ENCODE results near the gene NINJ1.
"Not testable (repeated sequence)": the region's sequence is repeated elsewhere in the genome, so short reads cannot be mapped to it uniquely, and the experiment has no call there.

Gene NINJ1

DNA sequence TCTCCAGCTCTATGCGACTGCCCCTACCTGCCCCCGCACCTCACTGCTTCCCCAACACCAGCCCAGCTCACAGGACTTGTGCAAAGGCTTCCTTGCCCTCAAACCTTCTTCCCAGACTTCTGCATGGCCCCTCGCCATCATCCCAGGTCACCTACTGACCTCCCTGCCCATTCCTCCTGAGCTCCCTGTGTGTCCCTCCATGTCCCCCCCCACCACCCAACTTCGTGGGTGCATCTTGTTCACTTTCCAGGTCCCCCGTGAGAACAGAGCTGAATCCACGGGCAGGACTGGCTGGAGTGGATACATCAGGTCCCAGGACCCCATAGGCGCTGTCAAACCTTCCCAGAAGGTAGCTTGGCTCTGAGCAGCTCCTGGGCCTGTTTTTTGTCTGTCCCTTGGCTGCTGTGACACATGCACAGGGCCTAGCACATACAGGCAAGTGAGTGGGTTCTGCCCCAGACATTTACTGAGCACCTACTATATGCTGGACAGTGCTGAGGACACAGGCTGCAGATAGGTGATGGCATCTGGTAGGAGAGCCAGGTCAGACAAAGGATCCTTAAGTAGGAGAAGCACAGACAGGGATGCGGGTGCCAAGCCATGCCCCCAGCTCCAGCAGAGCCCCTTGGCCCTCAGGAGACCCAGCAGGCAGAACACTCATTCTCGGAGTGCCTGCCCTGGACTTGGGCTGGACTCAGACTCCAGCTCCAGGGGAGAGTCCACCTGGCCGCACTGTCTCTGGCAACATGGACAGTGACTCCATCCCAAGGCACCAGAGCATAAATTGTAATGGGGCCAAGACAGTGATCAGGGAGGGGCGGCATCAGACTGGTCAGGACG, 15.0 kb downstream of the NINJ1 start:
- DNase-seq, result no peak

DNA sequence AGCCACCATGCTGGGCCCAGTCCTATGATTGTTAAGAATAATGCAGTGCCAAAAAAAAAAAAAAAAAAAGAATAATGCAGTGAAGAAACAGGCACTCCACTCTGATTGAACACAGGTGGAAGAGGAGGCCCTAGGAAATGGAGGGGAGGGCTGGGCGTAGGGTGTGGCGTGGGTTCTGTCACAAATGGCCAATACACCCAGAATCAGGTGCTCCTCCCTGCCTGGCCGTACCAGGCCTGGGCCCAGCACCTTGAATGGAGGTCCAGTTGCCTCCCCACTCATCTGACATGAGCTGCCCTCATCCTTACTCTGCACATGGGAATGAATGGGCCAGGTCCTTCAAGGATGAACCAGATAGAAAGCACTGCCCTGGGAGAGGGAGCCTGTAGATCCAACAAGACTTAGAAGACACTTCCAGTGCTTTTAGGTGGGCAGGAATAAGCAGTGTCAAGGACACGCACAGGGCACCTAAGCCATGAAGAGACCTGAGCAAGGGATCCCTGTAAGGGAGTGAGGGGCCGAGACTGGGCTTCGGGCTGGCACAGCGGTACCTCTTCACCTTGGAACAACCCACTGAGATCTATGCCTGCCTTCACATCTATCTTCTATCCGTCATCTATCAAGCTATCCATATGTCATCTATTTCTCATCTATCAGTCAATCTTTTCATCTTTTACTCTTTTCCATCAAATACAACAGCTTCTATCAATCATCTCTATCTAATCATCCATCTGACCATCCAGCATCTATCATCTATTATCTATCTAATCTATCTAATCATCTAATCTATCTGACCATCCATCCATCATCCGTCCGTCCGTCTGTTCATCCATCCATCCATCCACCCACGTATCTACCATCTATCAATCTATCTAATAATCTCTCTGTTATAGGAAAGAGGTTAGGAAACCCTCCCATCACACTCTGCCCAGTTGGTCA, 15.9 kb downstream of the NINJ1 start:
- no peak for DNase-seq

DNA sequence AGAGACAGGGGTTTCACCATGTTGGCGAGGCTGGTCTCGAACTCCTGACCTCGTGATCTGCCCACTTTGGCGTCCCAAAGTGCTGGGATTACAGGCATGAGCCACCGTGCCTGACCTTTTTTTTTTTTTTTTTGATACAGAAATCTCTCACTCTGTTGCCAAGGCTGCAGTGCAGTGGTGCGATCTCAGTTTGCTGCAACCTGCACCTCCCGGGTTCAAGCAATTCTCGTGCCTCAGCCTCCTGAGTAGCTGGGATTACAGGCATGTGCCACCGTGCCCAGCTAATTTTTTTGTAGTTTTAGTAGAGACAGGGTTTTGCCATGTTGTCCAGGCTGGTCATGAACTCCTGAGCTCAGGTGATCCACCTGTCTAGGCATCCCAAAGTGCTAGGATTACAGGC, 16.5 kb downstream of the NINJ1 start:
- DNase-seq, result not testable (repeated sequence)

DNA sequence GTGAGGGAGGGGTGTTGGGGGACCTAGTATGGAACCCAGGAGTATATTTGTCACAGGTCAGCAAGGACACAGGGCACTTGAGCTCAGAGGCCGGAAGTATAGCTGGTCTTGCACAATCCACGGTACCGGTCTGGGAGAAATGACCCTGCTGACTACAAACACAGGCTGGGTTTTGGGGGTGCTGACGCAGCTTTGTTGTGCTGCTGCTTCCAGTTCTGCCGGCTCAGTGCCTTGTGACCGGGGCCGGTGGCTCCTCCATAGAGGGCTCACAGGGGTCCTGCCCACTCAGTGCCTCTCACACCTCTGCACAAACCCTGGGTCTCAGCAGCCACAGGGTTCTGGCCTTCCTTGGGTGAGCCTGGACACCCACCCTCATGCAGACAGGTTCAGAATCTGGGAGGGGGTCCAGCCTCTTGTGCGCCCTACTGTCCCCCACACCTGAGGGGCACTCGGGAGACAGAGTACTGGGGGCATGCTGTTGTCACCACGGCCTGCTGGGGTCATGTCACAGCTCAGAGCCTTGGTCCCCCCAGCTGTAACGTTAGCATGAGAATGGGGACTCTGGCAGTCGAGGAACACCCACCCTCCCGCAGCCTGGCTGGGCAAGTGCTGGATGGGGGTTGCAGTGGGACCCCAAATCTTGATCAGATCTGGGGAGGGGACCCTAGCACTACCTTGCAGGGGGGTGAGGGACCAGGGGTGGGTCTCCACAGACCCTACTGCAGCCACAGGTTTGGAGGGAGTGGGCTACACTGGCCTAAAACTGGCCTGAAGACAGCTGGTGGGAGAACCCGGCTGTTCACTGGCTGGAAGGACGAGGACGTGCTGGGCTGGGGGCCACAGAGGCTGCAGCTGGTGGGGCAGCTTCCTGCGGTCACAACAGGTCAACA, 17.7 kb downstream of the NINJ1 start:
- DNase-seq, result no peak

DNA sequence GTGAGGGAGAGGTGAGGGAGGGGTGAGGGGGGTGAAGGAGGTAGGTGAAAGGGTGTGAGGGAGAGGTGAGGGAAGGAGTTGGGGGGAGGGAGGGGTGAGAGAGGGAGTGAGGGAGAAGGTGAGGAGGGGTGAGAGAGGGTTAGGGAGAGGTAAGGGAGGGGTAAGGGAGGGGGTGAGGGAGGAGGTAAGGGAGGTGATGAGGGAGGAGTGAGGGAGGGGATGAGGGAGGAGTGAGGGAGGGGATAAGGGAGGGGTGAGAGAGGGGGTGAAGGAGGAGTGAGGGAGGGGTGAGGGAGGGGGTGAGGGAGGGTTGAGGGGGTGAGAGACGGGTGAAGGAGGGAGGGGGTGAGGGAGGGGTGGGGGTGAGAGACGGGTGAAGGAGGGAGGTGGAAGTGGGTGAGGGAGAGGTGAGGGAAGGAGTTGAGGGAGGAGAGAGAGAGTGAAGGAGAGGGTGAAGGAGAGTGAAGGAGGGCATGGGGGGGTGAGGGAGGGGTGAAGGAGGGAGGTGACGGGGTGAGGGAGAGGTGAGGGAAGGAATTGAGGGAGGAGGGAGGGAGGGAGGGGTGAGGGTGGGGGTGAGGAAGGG, 18.5 kb downstream of the NINJ1 start:
- no peak for DNase-seq

DNA sequence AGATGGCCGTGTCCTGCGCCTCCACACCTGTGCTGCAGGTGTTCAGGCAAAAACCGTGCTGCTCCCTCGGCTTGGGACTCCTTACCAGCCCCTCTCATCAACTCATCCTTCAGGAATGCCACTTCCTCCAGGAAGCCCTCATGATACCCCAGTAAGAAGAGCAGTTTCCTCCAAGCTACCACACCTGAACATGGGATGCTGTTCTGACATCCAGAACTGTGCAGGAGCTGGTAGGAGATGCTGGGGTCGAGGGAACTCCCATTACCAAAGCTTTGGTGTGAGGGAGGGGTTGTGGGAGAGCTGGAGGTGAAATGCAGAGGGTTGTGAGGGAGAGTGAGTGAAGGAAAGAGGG, 19.1 kb downstream of the NINJ1 start:
- DNase-seq, result no peak

DNA sequence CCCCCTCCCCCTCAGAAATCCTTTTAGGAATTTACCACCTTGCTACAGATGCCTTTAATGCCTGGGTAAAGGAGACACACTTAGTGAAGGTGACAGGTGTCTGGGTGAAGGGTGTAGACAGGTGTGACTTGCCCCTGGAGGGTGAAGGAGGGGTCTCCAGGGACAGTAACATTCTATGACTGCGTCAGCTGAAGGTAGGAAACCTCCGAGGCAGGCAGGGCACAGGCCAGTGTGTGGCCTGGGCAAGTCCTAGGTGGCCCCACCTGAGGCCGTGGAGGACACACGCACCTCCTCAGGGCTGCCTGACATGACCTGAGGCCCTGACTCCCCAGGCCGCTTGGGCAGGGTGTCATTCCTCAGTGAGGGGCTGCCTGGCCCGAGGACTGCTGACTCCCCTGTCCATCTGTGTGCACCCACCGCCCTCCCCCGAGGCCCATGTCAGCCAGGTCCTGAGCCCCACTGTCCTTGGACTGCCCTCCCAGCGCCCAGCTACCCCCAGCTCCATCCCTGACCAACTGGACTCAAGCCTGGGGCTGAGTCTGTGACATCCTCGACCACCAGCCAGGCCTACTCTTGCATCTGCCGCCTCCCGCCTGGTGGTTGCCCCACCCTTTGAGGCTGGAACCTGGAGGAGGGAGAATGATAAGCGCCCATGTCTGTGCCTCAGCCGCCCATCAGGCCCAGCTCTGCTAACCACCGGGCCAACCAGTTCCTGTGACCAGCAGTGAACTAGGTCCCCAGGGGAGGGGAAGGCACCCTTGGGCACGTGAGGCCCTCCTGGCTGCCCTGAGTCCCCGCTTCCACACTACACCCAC, 19.7 kb downstream of the NINJ1 start:
- DNase-seq, result no peak

DNA sequence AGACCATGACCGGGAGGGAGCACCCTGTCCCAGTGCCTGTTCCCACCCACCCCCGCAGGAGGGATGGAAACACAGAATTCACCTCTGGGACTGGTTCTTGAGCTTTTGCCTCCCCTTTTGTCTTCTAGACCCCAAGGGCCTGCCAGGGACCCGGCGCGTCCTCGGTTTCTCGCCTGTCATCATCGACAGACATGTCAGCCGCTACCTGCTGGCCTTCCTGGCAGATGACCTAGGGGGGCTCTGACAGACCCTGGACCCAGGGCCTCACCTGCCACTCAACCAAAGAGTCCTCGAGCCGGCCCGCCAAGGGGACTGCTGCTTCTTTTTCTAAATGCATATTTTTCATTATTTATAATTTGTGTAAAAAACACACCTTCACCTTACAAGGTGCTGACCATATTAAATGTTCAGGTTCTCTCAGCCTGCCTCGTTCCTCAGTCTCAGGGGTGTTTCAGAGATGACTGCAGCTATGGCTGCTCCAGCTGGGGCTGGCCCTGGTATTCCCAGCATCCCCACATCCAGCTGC, 21.1 kb downstream of the NINJ1 start:
- no peak for DNase-seq

DNA sequence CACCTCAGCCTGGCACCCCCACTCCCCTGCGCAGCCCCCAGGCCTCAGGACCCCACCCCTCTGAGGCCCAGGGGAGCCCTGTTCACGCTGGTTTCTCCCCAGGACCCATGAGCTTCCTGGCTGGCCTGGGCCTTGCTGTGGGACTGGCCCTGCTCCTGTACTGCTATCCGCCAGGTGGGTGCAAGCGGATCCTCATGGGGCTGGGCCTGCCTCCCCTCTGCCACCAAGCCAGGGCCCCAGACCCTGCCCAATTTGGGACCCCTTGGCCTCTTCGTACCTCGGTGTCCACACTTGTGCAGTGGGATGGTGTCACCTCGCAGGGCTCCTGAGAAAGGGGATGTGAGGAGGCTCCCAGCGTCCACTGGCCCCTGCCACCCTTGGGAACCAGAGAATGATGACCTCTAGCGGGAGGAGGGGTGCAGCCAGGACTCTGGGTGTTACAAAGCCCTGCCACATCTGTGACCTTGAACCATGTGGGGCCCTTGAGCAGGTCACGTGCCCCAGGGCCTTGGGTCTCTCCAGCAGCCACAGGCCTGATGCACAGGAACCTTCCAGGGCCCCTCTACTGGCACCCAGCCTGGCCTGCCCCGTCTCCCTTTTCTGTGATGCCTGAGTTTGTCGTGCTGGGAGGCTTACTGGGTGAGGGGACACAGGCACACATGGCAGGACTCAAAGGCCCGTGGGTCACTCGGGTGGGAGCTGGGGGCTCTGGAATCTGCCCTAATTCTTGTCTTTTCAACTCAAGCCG, 21.8 kb downstream of the NINJ1 start:
- DNase-seq, result no peak

DNA sequence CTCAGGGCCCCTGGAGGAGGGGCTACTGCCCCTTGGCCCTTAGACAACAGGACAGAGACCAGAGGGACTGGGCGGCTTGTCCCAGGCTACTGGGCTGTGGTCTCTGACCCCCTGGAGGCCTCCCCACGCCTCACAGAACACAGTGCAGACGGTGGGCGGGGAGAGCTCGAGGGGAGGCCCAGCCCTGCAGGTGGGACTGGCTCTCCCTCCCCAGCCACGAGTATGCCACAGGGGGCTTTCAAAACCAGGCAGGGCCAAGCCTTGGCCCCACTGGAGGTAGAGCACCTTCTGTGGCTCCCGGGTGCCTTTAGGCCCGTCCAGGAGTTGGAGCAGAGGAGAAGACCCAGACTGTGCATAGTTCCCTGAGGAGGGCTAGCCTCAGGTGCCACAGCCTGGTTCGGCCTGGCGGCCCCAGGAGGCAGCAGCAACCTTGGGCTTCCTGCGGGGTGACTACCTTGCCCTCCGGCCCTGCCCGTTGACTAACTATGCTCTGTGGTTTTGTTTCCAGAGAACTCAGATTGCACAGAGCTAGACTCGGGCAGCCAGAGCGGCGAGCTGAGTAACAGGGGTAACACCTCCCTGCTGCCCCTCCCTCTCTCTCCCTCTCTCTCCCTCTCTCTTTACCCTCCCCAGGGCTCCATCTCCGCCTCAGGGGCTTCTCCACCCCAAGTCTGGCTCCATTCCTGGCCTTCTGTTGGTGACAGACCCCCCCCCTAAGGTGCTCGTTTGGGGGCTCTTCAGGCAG, 22.5 kb downstream of the NINJ1 start:
- no peak for DNase-seq

DNA sequence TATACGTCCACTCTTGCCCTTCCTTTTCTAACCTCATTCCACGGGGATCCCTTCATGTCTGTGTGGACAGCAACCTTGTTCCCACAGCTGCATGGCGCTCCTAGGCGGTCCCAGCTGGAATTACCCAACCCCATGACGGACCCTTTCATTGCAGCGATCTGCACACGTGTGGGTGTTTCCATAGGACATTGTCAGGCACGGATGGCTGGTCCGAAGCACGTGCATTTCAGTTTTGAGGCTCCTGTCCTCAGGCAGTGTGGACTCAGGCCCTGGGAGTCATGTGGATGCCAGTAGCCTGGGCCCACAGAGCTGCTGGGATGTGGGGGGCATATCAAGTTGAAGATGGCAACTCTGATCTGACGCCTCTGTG, 23.1 kb downstream of the NINJ1 start:
- no peak for DNase-seq

DNA sequence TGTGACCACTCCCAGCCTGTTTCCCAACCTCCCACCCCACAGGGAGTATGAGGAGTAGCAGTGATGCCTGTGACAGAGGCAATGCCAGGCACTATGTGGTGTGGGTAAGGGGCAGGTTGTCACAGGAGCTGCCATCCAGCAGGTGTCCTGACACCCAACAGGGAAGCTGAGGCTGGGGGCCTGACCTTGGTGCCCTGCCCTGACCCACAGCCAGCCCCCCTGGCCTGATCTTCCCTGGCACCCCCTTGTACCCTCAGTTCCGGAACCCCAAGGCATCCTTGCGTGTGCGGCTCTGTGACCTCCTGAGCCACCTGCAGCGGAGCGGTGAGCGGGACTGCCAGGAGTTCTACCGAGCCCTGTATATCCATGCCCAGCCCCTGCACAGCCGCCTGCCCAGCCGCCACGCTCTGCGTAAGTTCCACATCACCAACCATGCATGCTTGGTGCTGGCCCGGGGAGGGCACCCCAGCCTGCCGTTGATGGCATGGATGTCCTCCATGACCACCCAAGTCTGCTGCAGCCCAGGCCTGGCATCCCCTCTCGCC, 23.7 kb downstream of the NINJ1 start:
- no peak for DNase-seq

DNA sequence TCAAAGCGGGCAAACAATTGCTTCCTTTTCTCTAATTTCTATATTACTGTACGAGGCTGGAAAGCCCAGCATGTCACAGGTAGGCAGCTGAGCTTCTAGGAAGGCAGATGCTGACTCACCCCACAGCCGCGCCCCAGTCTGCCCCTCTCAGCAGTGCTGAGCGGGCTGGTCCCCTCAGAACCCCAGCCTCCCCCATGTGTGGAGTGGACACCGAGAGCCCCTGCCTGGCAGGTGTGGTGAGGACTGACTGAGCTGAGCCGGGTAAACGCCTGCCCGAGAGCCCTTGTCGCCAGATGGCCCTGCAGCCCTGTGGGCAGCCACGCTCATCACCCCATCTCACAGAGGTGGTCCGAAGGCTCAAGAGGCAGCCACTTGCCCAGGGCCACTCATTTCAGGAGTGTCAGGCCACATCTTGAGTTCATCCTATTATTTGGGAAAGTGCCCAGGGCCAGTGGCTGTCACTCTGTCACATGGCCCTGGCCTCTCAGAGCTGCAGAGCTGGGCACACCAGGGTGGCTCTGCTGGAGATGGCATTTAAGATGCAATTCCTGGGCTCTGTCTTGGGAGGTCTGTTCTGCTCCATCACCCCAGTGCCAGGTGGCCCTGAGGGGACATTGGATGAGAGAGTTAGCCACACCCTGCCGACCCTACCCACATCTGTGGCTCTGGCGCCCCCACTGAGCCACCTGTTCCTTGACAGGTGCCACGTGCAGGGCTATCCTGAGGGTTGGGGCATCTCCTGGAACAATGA, 25.6 kb downstream of the NINJ1 start:
- no peak for DNase-seq

DNA sequence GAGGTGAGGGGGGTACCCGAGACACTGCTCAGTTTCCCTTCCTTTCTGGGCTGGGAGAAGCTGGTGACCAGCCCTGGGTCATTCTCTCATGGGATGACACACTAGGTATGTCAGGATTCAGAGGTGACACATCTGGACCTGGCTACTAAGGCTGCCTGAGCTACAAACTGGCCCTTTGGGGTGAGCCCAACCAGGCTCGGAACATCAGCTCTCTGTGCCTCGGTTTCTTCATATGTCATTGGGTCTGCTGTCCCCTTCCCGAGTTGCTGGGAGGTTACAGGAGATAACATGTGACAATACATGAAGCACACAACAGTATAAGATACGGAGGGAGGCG, 26.3 kb downstream of the NINJ1 start:
- no peak for DNase-seq

DNA sequence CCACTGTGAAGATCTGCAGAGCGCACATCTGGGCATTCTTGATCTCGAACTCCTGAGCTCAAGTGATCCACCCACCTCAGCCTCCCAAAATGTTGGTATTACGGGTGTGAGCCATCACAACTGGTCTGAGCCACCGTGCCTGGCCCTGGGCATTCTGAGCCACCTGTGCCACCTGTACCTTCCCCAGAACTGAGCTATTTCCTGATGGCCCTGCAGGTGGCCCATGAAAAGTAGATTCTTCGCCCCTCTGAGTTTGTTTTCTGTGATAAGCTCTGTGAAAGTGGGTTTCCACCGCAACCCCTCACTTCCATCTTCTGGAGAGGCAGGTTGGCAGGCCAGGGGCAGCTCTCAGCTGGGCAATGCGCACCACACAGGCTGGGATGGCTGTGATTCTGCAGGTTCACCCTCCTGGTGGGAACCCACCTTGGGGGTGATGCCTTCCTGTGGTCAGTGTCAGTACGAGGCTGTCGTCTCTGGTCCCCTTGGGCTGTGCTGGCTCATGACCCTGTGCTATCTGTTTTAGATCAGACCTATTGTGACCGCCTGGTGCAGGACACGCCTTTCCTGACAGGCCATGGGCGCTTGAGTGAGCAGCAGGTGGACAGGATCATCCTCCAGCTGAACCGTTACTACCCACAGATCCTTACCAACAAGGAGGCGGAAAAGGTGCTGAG, 26.8 kb downstream of the NINJ1 start:
- DNase-seq, result no peak

DNA sequence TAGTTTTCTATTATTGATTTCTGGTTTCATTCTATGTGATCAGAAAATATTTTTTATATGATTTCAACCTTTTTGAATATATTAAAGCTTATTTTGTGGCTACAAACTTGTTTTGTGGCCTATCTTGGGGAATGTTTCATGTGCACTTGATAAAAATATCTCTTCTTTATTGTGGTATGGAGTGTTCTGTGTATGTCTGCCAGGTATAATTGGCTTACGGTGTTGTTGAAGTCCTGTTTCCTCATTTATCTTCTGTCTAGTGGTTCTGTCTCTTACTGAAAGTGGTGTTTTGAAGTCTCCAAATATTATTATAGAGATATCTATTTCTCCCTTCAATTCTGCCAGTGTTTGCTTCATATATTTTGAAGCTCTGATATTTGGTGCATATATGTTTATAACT, 28.4 kb downstream of the NINJ1 start:
- DNase-seq, result no peak

DNA sequence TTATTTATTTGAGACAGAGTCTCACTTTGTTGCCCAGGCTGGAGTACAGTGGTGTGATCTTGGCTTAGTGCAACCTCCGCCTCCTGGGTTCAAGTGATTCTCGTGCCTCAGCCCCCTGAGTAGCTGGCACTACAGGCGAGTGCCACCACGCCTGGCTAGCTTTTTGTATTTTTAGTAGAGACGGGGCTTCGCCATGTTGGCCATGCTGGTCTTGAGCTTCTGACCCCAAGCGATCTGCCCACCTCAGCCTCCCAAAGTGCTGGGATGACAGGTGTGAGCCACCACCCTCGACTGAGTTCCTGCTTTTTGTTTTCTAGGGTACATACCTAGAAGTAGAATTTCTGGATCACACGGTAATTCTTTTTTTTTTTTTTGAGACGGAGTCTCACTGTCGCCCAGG, 33.0 kb downstream of the NINJ1 start:
- DNase-seq, result not testable (repeated sequence)

DNA sequence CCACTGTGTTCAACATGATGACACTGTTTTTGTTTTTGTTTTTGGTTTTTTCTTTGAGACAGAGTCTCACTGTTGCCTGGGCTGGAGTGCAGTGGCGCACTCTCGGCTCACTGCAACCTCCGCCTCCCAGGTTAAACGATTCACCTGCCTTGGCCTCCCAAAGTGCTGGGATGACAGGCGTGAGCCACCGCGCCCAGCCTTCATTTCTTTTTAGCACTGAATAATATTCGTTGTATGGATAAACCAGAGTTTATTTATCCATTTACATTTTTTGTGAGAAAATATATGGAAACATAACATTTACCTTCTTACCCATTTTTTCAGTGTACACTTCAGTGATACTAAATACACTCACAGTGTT, 33.8 kb downstream of the NINJ1 start:
- DNase-seq, result no peak

Measured in GOT3 (cell line).